Kidney tubule cell (primary cell): Measurements from ENCODE around the gene C5orf46.

Experiments used
- DNase-seq: peaks from one replicate; pipeline ENCODE4 v3.0.0-alpha.2; 2018; ENCODE audit warnings: low spot score

The C5orf46 gene

GRCh38 chr5:147857302-147858129 is 48.8 kb downstream of the C5orf46 start:
- DNase-seq: peak; percentile 62

DNA sequence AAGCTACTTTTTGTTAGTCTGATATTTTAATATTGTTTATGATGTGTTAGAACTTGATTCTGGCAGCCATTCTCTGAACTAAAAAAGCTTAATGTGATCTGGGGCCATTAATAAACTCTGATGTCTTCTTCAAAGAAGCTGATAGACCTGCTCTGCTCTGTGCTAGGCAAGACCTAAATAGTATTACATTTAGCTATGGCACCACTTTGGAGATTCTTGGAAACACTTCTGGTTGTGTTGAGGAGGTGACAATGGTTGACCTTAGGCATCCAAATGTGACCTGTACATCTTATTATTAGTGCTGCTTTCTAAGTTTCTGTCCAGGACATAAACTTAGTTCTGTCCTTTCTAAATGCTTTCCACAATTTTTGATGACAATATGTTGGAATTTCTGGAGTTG is 49.5 kb downstream of the C5orf46 start:
- DNase-seq: no peak

GRCh38 chr5:147855774-147856069 is 50.6 kb downstream of the C5orf46 start:
- DNase-seq: no peak

GRCh38 chr5:147854894-147855773 is 51.2 kb downstream of the C5orf46 start:
- DNase-seq: no peak

DNA sequence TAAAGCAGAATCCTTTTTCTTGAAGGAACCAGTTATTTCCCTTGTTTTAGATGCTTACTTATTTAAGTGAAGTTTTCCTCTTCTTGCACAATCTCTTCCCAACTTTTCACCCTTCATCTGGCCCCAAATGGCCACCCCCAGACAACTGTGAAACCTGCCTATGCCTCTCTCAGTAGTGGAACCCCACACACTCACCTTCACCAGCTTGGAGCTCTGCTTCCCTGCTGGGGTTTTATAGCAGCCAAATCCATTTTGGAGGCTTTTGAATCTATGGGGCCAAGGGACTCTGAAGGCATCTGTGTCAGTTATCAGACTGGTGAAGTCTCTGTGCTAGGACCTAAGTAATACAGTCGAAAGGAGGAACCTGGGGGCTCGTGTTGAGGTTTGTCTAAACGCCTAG is 52.0 kb downstream of the C5orf46 start:
- DNase-seq: no peak

- DNase-seq: no peak
These were observed 52.9 kb downstream of the C5orf46 start for GRCh38 chr5:147853372-147853987.

DNA sequence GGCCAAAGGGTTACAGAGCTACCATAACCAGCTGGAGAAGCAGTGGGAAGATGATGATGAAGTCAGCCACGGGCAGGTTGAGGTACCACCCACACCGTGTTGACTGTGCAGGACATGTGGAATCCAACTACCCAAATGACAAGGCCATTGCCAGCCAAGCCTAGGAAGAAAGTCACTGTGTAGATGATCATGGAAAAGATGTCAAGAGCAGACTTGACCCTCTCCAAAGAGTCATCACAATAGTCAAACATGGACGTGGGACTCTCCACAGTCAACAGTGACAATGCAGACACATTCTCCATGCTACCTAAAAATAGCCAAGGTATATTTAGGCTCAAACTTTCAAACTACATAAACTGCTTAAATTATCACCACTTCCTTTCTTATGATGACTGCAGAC is 54.0 kb downstream of the C5orf46 start:
- no peak for DNase-seq

GRCh38 chr5:147851578-147851977 is 54.8 kb downstream of the C5orf46 start:
- no peak for DNase-seq

DNA sequence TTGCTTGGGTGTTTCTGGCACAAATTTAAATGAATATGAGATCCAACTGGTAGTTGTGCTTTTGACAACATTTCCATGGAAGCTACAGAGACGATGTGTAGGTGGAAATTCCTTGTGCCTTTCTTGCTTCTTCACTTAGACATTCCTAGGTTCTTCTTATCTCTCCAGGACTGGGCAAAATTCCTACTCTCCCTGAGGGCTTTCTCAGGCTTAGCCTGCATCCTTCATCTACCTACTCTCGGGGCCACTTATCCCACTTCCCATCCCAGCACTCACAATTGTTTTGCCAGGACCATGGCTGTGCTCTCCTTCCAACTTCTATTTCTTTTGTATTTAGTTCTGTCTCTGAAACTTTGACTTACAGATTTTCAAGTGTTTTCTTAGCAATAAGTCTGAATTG is 57.1 kb downstream of the C5orf46 start:
- no peak for DNase-seq

GRCh38 chr5:147845618-147846017 is 60.7 kb downstream of the C5orf46 start:
- no peak for DNase-seq

GRCh38 chr5:147844846-147845245 is 61.5 kb downstream of the C5orf46 start:
- DNase-seq: no peak

DNA sequence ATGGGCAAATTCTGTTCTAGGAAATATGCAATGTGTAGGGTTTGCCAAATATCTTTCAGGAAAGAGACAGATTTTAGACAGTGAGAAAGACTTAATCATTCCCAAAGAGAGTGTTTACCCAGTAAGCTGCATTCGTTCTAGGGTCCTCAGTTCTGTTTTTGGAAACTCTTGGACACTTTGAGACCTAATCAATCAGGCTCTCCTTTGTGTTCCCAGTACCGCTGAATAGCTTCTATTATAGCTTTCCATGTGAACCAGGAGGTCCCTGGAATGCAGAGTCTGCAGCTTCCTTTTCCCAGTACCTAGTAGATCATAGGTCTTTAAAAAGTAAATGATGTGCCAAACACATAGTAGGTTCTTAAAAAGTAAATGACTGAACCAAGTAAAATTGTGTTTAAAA is 63.5 kb downstream of the C5orf46 start:
- DNase-seq: no peak
